ENCODE results near the gene MYLK. TPM values are rescaled to one million over a fixed set of nuclear protein-coding genes. Genes with fewer than 3 reads are reported as not detected.

Gene MYLK
- total and polyA plus RNA-seq, 2 donors (not counting 1 experiment from before 2014, with no cell fraction given), result 0.51 TPM; not detected in 1

- Mint-ChIP-seq H3K4me1 (no peaks in the 10 kb centered on the region), H3K9me3 (ENCODE audit: insufficient read depth) (no peaks in the 10 kb centered on the region), H3K27ac (no peak overlapping the region), H3K27me3 (no peaks in the 10 kb centered on the region), H3K4me3 (no peak overlapping the region)
- TF ChIP-seq EZH2 (IDR thresholded peaks at IDR 0.05; ENCODE audit: borderline replicate concordance, insufficient read depth, low read depth, low read length, poor library complexity, severe bottlenecking), result no peak
- TF ChIP-seq, protein P1, sequence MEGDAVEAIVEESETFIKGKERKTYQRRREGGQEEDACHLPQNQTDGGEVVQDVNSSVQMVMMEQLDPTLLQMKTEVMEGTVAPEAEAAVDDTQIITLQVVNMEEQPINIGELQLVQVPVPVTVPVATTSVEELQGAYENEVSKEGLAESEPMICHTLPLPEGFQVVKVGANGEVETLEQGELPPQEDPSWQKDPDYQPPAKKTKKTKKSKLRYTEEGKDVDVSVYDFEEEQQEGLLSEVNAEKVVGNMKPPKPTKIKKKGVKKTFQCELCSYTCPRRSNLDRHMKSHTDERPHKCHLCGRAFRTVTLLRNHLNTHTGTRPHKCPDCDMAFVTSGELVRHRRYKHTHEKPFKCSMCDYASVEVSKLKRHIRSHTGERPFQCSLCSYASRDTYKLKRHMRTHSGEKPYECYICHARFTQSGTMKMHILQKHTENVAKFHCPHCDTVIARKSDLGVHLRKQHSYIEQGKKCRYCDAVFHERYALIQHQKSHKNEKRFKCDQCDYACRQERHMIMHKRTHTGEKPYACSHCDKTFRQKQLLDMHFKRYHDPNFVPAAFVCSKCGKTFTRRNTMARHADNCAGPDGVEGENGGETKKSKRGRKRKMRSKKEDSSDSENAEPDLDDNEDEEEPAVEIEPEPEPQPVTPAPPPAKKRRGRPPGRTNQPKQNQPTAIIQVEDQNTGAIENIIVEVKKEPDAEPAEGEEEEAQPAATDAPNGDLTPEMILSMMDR (IDR thresholded peaks at IDR 0.05), result no peak
- no peaks in the 10 kb centered on the region for H4K20me1 ChIP-seq (ENCODE audit: control insufficient read depth, insufficient read depth, low read length, poor library complexity, severe bottlenecking)
- H3K4me3 ChIP-seq (ENCODE audit: control extremely low read depth in 1 of 5, extremely low read depth in 1 of 5, insufficient read depth in 1 of 5, low read depth in 2 of 5, low read length in 4 of 5), result no peak overlapping the region
- WGBS (ENCODE audit: insufficient coverage), result 91% methylated on average over 4 of the region's 5 CpGs
- no peak overlapping the region for H3K27ac ChIP-seq (ENCODE audit: low read length in 2 of 2)
- DNase-seq (no peak), ATAC-seq (ENCODE audit: low read depth) (no peak)
- intact Hi-C loops (cut with micrococcal nuclease), result no loop called here
- H3K4me1 ChIP-seq (ENCODE audit: control insufficient read depth in 2 of 2, insufficient read depth in 2 of 2, low read length in 2 of 2), result no peaks in the 10 kb centered on the region
- H3K4me2 ChIP-seq (replicated peaks; ENCODE audit: low read depth, low read length, poor library complexity, severe bottlenecking), result no peak overlapping the region
- no peaks in the 10 kb centered on the region for H3K79me2 ChIP-seq (ENCODE audit: control insufficient read depth, insufficient read depth, low read length)
- peaks cover 1 to 11% (median 6%) of the 10 kb centered on the region in 3 donors for H3K9me3 ChIP-seq (ENCODE audit: control extremely low read depth in 1 of 3, control insufficient read depth in 2 of 3, insufficient read depth in 1 of 3, low read length in 2 of 3)
- H3K27me3 ChIP-seq (replicated peaks in 1 of 4; ENCODE audit: control extremely low read depth in 1 of 4, control insufficient read depth in 3 of 4, insufficient read depth in 4 of 4, low read length in 3 of 4), result no peaks in the 10 kb centered on the region
- H2AFZ ChIP-seq (ENCODE audit: insufficient read depth, low read depth, low read length, poor library complexity, severe bottlenecking), result no peak overlapping the region
- H3K9ac ChIP-seq (ENCODE audit: low read length), result no peak overlapping the region
- H3K36me3 ChIP-seq (replicated peaks in 1 of 2; ENCODE audit: control extremely low read depth in 1 of 2, control insufficient read depth in 1 of 2, extremely low read depth in 1 of 2, insufficient read depth in 2 of 2, low read length in 1 of 2), result peaks cover 0 to 7% of the 10 kb centered on the region in 2 experiments
- ChIA-PET POLR2A (no interaction called here), CTCF (no interaction called here)
Measured at GRCh38 chr3:123914829-123915228, 30.7 kb upstream of the MYLK start.

GRCh38 chr3:123909785-123910184 lies 25.7 kb upstream of the MYLK start:
- POLR2A ChIA-PET, result no interaction called here
- Histone ChIP-seq H3K4me2 (replicated peaks; ENCODE audit: low read depth, low read length, poor library complexity, severe bottlenecking) (no peak overlapping the region), H3K27ac (ENCODE audit: low read length in 2 of 2) (no peak overlapping the region), H3K4me1 (ENCODE audit: control insufficient read depth in 2 of 2, insufficient read depth in 2 of 2, low read length in 2 of 2) (no peaks in the 10 kb centered on the region), H3K36me3 (replicated peaks in 1 of 2; ENCODE audit: control extremely low read depth in 1 of 2, control insufficient read depth in 1 of 2, extremely low read depth in 1 of 2, insufficient read depth in 2 of 2, low read length in 1 of 2) (peaks cover 0 to under 1% of the 10 kb centered on the region in 2 experiments), H4K20me1 (ENCODE audit: control insufficient read depth, insufficient read depth, low read length, poor library complexity, severe bottlenecking) (no peaks in the 10 kb centered on the region), H3K79me2 (ENCODE audit: control insufficient read depth, insufficient read depth, low read length) (no peaks in the 10 kb centered on the region), H3K27me3 (replicated peaks in 1 of 4; ENCODE audit: control extremely low read depth in 1 of 4, control insufficient read depth in 3 of 4, insufficient read depth in 4 of 4, low read length in 3 of 4) (no peaks in the 10 kb centered on the region), H3K9me3 (ENCODE audit: control extremely low read depth in 1 of 3, control insufficient read depth in 2 of 3, insufficient read depth in 1 of 3, low read length in 2 of 3) (no peaks in the 10 kb centered on the region), H3K9ac (ENCODE audit: low read length) (no peak overlapping the region), H2AFZ (ENCODE audit: insufficient read depth, low read depth, low read length, poor library complexity, severe bottlenecking) (no peak overlapping the region), H3K4me3 (ENCODE audit: control extremely low read depth in 1 of 5, extremely low read depth in 1 of 5, insufficient read depth in 1 of 5, low read depth in 2 of 5, low read length in 4 of 5) (no peak overlapping the region)
- H3K4me1 Mint-ChIP-seq, result no peaks in the 10 kb centered on the region
- H3K27ac Mint-ChIP-seq, result no peak overlapping the region
- WGBS (ENCODE audit: insufficient coverage), result no CpG with 5 or more reads among the region's 2 CpGs
- DNase-seq, result no peak
- CTCF ChIA-PET, result no interaction called here
- no peak overlapping the region for H3K4me3 Mint-ChIP-seq
- TF ChIP-seq, protein P1 (IDR thresholded peaks at IDR 0.05), result no peak
- no peak for TF ChIP-seq EZH2 (IDR thresholded peaks at IDR 0.05; ENCODE audit: borderline replicate concordance, insufficient read depth, low read depth, low read length, poor library complexity, severe bottlenecking)
- intact Hi-C loops (cut with micrococcal nuclease), result no loop called here
- H3K9me3 Mint-ChIP-seq (ENCODE audit: insufficient read depth), result no peaks in the 10 kb centered on the region
- H3K27me3 Mint-ChIP-seq, result no peaks in the 10 kb centered on the region
- no peak for ATAC-seq (ENCODE audit: low read depth)

All from B cell (primary cell).